ENCODE results near the gene MISP. TPM values are rescaled to one million over a fixed set of nuclear protein-coding genes. Genes with fewer than 3 reads are reported as not detected.

MISP gene
- total and polyA plus RNA-seq, 2 of the 13 experiments (the other 11 are each of a cell fraction or from before 2014, with no cell fraction given): 0.67 to 1.3 TPM

- TF ChIP-seq ETV5 (CRISPR knock-in tag; IDR thresholded peaks at IDR 0.05; ENCODE audit: borderline replicate concordance) (peak; percentile 61; the same call in 1 of the 2 replicates), NCOA2 (CRISPR knock-in tag; IDR thresholded peaks at IDR 0.05) (peak; percentile 33; the same call in 1 of the 2 replicates), FOXA3 (CRISPR knock-in tag; IDR thresholded peaks at IDR 0.05) (0 out of 2 replicates have a peak, but pooled peaks have one; percentile 21), RXRB (CRISPR knock-in tag; IDR thresholded peaks at IDR 0.05; ENCODE audit: borderline replicate concordance) (peak; percentile 66), GATAD2A (CRISPR knock-in tag; IDR thresholded peaks at IDR 0.05) (peak; percentile 36; the same call in 1 of the 2 replicates), RARA (CRISPR knock-in tag; IDR thresholded peaks at IDR 0.05) (peak; percentile 97), RCOR2 (CRISPR knock-in tag; IDR thresholded peaks at IDR 0.05) (0 out of 2 replicates have a peak, but pooled peaks have one; percentile 32), RAD51 (IDR thresholded peaks at IDR 0.05; ENCODE audit: borderline replicate concordance) (peak; percentile 49; the same call in 1 of the 2 replicates), ZNF331 (CRISPR knock-in tag; IDR thresholded peaks at IDR 0.05) (peak; percentile 13; the same call in 1 of the 2 replicates), MIXL1 (CRISPR knock-in tag; IDR thresholded peaks at IDR 0.05) (0 out of 2 replicates have a peak, but pooled peaks have one; percentile 18), HNF4A (CRISPR knock-in tag; IDR thresholded peaks at IDR 0.05) (0 out of 2 replicates have a peak, but pooled peaks have one; percentile 13), USF2 (IDR thresholded peaks at IDR 0.05; ENCODE audit: low read depth, low read length) (peak; percentile 23; the same call in 1 of the 2 replicates), USF2 (CRISPR knock-in tag; IDR thresholded peaks at IDR 0.05; ENCODE audit: borderline replicate concordance) (peak; percentile 72; the same call in 1 of the 2 replicates)
These were observed 5.8 kb upstream of the MISP start (continued) for GRCh38 chr19:745138-745537.

- in situ Hi-C loops (cut with HindIII; ENCODE audit: extremely low pct_ligation_motif_present, low pct_unique_long_range_greater_than_20kb) (no loop called here), intact Hi-C loops (cut with micrococcal nuclease; ENCODE audit: unreplicated experiment) (no loop called here)
- H3K4me1 ChIP-seq (ENCODE audit: insufficient read depth, low read length): peaks cover 28% of the 10 kb centered on the region
- no peak overlapping the region for H2AFZ ChIP-seq (ENCODE audit: low read length)
- H3K4me3 ChIP-seq (replicated peaks in 1 of 3; ENCODE audit: insufficient read depth in 1 of 3, low read depth in 2 of 3, low read length in 3 of 3): no peak overlapping the region
- FAIRE-seq: no peak
- no peak for DNase-seq (ENCODE audit: low spot score)
- H3K9me3 ChIP-seq (ENCODE audit: low read length): no peaks in the 10 kb centered on the region
- WGBS (ENCODE audit: low lambda C conversion rate): 93% methylated on average over 28 of the region's 43 CpGs
- ChIA-PET CTCF (ENCODE audit: low intra/inter-chr PET ratio, low total read pairs) (no interaction called here), POLR2A (no interaction called here)
- ATAC-seq: no peak
- no peaks in the 10 kb centered on the region; a peak in 1 of 5 replicates for H3K36me3 ChIP-seq (replicated peaks in 1 of 2; ENCODE audit: control insufficient read depth in 1 of 2, insufficient read depth in 2 of 2, low read length in 2 of 2)
- H3K27ac ChIP-seq (ENCODE audit: extremely low read length, insufficient read depth, low read length): no peak overlapping the region
- H3K9ac ChIP-seq (ENCODE audit: insufficient read depth, low read depth, low read length): no peak overlapping the region
- no peak overlapping the region for H3K4me2 ChIP-seq (ENCODE audit: low read depth, low read length)
- BruUV-seq (replicated peaks): no TSS peak
- no peaks in the 10 kb centered on the region for H3K79me2 ChIP-seq (ENCODE audit: insufficient read depth, low read length)
- no peaks in the 10 kb centered on the region for H4K20me1 ChIP-seq (ENCODE audit: insufficient read depth, low read length)
- H3K27me3 ChIP-seq (ENCODE audit: control insufficient read depth in 1 of 2, insufficient read depth in 2 of 2, low read length in 2 of 2): no peaks in the 10 kb centered on the region
- TF ChIP-seq NKX3-1 (CRISPR knock-in tag; IDR thresholded peaks at IDR 0.05): no peak
- TF ChIP-seq ZNF776 (CRISPR knock-in tag; IDR thresholded peaks at IDR 0.05): no peak
- TF ChIP-seq ZNF841 (CRISPR knock-in tag; IDR thresholded peaks at IDR 0.05; ENCODE audit: borderline replicate concordance): no peak
- TF ChIP-seq BRCA1 (CRISPR knock-in tag; IDR thresholded peaks at IDR 0.05): no peak
- TF ChIP-seq SYNCRIP (IDR thresholded peaks at IDR 0.05; ENCODE audit: insufficient read depth, low read depth, low read length): no peak
- TF ChIP-seq, protein P1, sequence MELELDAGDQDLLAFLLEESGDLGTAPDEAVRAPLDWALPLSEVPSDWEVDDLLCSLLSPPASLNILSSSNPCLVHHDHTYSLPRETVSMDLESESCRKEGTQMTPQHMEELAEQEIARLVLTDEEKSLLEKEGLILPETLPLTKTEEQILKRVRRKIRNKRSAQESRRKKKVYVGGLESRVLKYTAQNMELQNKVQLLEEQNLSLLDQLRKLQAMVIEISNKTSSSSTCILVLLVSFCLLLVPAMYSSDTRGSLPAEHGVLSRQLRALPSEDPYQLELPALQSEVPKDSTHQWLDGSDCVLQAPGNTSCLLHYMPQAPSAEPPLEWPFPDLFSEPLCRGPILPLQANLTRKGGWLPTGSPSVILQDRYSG (CRISPR knock-in tag; IDR thresholded peaks at IDR 0.05): no peak
- TF ChIP-seq KLF12 (CRISPR knock-in tag; IDR thresholded peaks at IDR 0.05; ENCODE audit: borderline replicate concordance): no peak
- TF ChIP-seq TRIM24 (CRISPR knock-in tag; IDR thresholded peaks at IDR 0.05): no peak
- TF ChIP-seq ZNF274 (CRISPR knock-in tag; IDR thresholded peaks at IDR 0.05): no peak
These were observed 4.6 kb upstream of the MISP start for GRCh38 chr19:746208-746819.

All from HepG2 (cell line).